ENCODE data around the gene SEPTIN7.
A peak's percentile ranks its signal among the peaks of the same experiment; 100 is the strongest.

The SEPTIN7 gene

GRCh38 chr7:35771776-35772175 lies 29.1 kb upstream of the SEPTIN7 start:
- DNase-seq = no peak
- H3K23ac ChIP-seq (ENCODE audit: low read length) = no peak overlapping the region
- no peaks in the 10 kb centered on the region for H3K79me1 ChIP-seq (ENCODE audit: low read length)
- no peak overlapping the region for H2BK5ac ChIP-seq (ENCODE audit: low read depth, low read length, poor library complexity)
- H2BK120ac ChIP-seq (ENCODE audit: insufficient read depth, low read length, poor library complexity) = no peak overlapping the region
- no peak overlapping the region for H3K14ac ChIP-seq (ENCODE audit: low read length)
- H3K79me2 ChIP-seq (ENCODE audit: control insufficient read depth, insufficient read depth, low read length, poor library complexity) = no peaks in the 10 kb centered on the region
- no peak overlapping the region for H3K18ac ChIP-seq (ENCODE audit: low read length)
- no peak overlapping the region for H4K91ac ChIP-seq (ENCODE audit: low read depth, low read length)
- H3K4me1 ChIP-seq (ENCODE audit: control insufficient read depth in 1 of 2, insufficient read depth in 2 of 2, low read length in 2 of 2) = no peaks in the 10 kb centered on the region
- no peak overlapping the region for H2AFZ ChIP-seq (ENCODE audit: insufficient read depth, low read length, poor library complexity)
- H3K4ac ChIP-seq (ENCODE audit: low read depth, low read length) = no peak overlapping the region
- no peak overlapping the region for H2BK12ac ChIP-seq (ENCODE audit: low read length)
- no peaks in the 10 kb centered on the region for H3K36me3 ChIP-seq (ENCODE audit: control insufficient read depth in 1 of 2, insufficient read depth in 2 of 2, low read length in 2 of 2)
- H3K9ac ChIP-seq (ENCODE audit: low read length) = no peak overlapping the region
- H3K27me3 ChIP-seq (ENCODE audit: insufficient read depth, low read length) = no peaks in the 10 kb centered on the region
- H3K4me3 ChIP-seq (ENCODE audit: low read depth, low read length) = no peak overlapping the region
- no peaks in the 10 kb centered on the region for H3K9me3 ChIP-seq (ENCODE audit: insufficient read depth, low read depth, low read length)
- H4K8ac ChIP-seq (ENCODE audit: low read depth, low read length) = no peak overlapping the region
- H2AK5ac ChIP-seq (ENCODE audit: low read length) = no peak overlapping the region
- H3K4me2 ChIP-seq (ENCODE audit: low read length) = no peak overlapping the region
- H4K12ac ChIP-seq (ENCODE audit: low read depth, low read length) = no peak overlapping the region
- no peak overlapping the region for H3K27ac ChIP-seq (ENCODE audit: low read depth, low read length)

DNA sequence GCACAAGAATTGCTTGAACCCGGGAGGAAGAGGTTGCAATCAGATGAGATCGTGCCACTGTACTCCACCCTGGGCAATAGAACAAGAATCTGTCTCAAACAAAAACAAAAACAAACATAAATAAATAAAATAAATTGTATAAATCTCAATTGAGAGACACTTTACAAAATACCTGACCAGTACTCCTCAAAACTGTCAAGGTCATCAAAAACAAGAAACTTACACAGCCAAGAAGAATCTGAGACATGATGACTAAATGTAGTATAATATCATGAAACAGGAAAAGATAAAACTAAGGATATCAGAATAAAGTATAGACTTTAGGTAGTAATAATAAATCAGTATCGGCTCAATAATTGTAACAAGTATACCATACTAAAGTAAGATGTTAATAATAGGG lies 26.9 kb upstream of the SEPTIN7 start:
- no CpG with 5 or more reads among the region's 3 CpGs for WGBS (ENCODE audit: extremely low coverage, insufficient coverage, insufficient read length)
- no peak overlapping the region for H3K14ac ChIP-seq (ENCODE audit: low read length)
- no peak overlapping the region for H2BK12ac ChIP-seq (ENCODE audit: low read length)
- H3K4me3 ChIP-seq (ENCODE audit: low read depth, low read length) = no peak overlapping the region
- no peaks in the 10 kb centered on the region for H3K79me2 ChIP-seq (ENCODE audit: control insufficient read depth, insufficient read depth, low read length, poor library complexity)
- no peaks in the 10 kb centered on the region for H3K27me3 ChIP-seq (ENCODE audit: insufficient read depth, low read length)
- no peak overlapping the region for H3K4me2 ChIP-seq (ENCODE audit: low read length)
- no peaks in the 10 kb centered on the region for H3K4me1 ChIP-seq (ENCODE audit: control insufficient read depth in 1 of 2, insufficient read depth in 2 of 2, low read length in 2 of 2)
- no peak overlapping the region for H4K12ac ChIP-seq (ENCODE audit: low read depth, low read length)
- H3K27ac ChIP-seq (ENCODE audit: low read depth, low read length) = no peak overlapping the region
- H3K4ac ChIP-seq (ENCODE audit: low read depth, low read length) = no peak overlapping the region
- no peak overlapping the region for H2AFZ ChIP-seq (ENCODE audit: insufficient read depth, low read length, poor library complexity)
- no peak overlapping the region for H2BK5ac ChIP-seq (ENCODE audit: low read depth, low read length, poor library complexity)
- no peak overlapping the region for H2BK120ac ChIP-seq (ENCODE audit: insufficient read depth, low read length, poor library complexity)
- H4K91ac ChIP-seq (ENCODE audit: low read depth, low read length) = no peak overlapping the region
- H3K18ac ChIP-seq (ENCODE audit: low read length) = no peak overlapping the region
- no peak overlapping the region for H4K8ac ChIP-seq (ENCODE audit: low read depth, low read length)
- H3K9me3 ChIP-seq (ENCODE audit: insufficient read depth, low read depth, low read length) = no peaks in the 10 kb centered on the region
- no peaks in the 10 kb centered on the region for H3K36me3 ChIP-seq (ENCODE audit: control insufficient read depth in 1 of 2, insufficient read depth in 2 of 2, low read length in 2 of 2)
- H2AK5ac ChIP-seq (ENCODE audit: low read length) = no peak overlapping the region
- H3K79me1 ChIP-seq (ENCODE audit: low read length) = no peaks in the 10 kb centered on the region
- no peak overlapping the region for H3K9ac ChIP-seq (ENCODE audit: low read length)
- DNase-seq = no peak
- no peak overlapping the region for H3K23ac ChIP-seq (ENCODE audit: low read length)

GRCh38 chr7:35776686-35777085 lies 24.2 kb upstream of the SEPTIN7 start:
- DNase-seq = no peak
- WGBS (ENCODE audit: extremely low coverage, insufficient coverage, insufficient read length) = no CpG with 5 or more reads among the region's 1 CpG
- no peak overlapping the region for H3K9ac ChIP-seq (ENCODE audit: low read length)

GRCh38 chr7:35777121-35777520 lies 23.7 kb upstream of the SEPTIN7 start:
- H4K91ac ChIP-seq (ENCODE audit: low read depth, low read length) = no peak overlapping the region
- no peak overlapping the region for H3K9ac ChIP-seq (ENCODE audit: low read length)
- no peak overlapping the region for H2AFZ ChIP-seq (ENCODE audit: insufficient read depth, low read length, poor library complexity)
- H2AK5ac ChIP-seq (ENCODE audit: low read length) = no peak overlapping the region
- no peaks in the 10 kb centered on the region for H3K9me3 ChIP-seq (ENCODE audit: insufficient read depth, low read depth, low read length)
- H4K12ac ChIP-seq (ENCODE audit: low read depth, low read length) = no peak overlapping the region
- no peak overlapping the region for H3K4ac ChIP-seq (ENCODE audit: low read depth, low read length)
- H3K79me2 ChIP-seq (ENCODE audit: control insufficient read depth, insufficient read depth, low read length, poor library complexity) = no peaks in the 10 kb centered on the region
- H3K27me3 ChIP-seq (ENCODE audit: insufficient read depth, low read length) = no peaks in the 10 kb centered on the region
- no peaks in the 10 kb centered on the region for H3K4me1 ChIP-seq (ENCODE audit: control insufficient read depth in 1 of 2, insufficient read depth in 2 of 2, low read length in 2 of 2)
- no peak overlapping the region for H2BK12ac ChIP-seq (ENCODE audit: low read length)
- H3K14ac ChIP-seq (ENCODE audit: low read length) = no peak overlapping the region
- no peak overlapping the region for H3K27ac ChIP-seq (ENCODE audit: low read depth, low read length)
- no peak overlapping the region for H2BK5ac ChIP-seq (ENCODE audit: low read depth, low read length, poor library complexity)
- H2BK120ac ChIP-seq (ENCODE audit: insufficient read depth, low read length, poor library complexity) = no peak overlapping the region
- no peaks in the 10 kb centered on the region for H3K79me1 ChIP-seq (ENCODE audit: low read length)
- H3K4me3 ChIP-seq (ENCODE audit: low read depth, low read length) = no peak overlapping the region
- H3K36me3 ChIP-seq (ENCODE audit: control insufficient read depth in 1 of 2, insufficient read depth in 2 of 2, low read length in 2 of 2) = no peaks in the 10 kb centered on the region
- no peak for DNase-seq
- H3K4me2 ChIP-seq (ENCODE audit: low read length) = no peak overlapping the region
- no peak overlapping the region for H4K8ac ChIP-seq (ENCODE audit: low read depth, low read length)
- H3K23ac ChIP-seq (ENCODE audit: low read length) = no peak overlapping the region
- no peak overlapping the region for H3K18ac ChIP-seq (ENCODE audit: low read length)

More at GRCh38 chr7:35776686-35777085, 24.2 kb upstream of the SEPTIN7 start:
- no peak overlapping the region for H3K23ac ChIP-seq (ENCODE audit: low read length)
- no peak overlapping the region for H4K12ac ChIP-seq (ENCODE audit: low read depth, low read length)
- no peaks in the 10 kb centered on the region for H3K79me1 ChIP-seq (ENCODE audit: low read length)
- no peaks in the 10 kb centered on the region for H3K36me3 ChIP-seq (ENCODE audit: control insufficient read depth in 1 of 2, insufficient read depth in 2 of 2, low read length in 2 of 2)
- no peaks in the 10 kb centered on the region for H3K27me3 ChIP-seq (ENCODE audit: insufficient read depth, low read length)
- H2AK5ac ChIP-seq (ENCODE audit: low read length) = no peak overlapping the region
- no peak overlapping the region for H3K4ac ChIP-seq (ENCODE audit: low read depth, low read length)
- H4K8ac ChIP-seq (ENCODE audit: low read depth, low read length) = no peak overlapping the region
- no peaks in the 10 kb centered on the region for H3K9me3 ChIP-seq (ENCODE audit: insufficient read depth, low read depth, low read length)
- no peaks in the 10 kb centered on the region for H3K4me1 ChIP-seq (ENCODE audit: control insufficient read depth in 1 of 2, insufficient read depth in 2 of 2, low read length in 2 of 2)
- H2BK120ac ChIP-seq (ENCODE audit: insufficient read depth, low read length, poor library complexity) = no peak overlapping the region
- H2BK5ac ChIP-seq (ENCODE audit: low read depth, low read length, poor library complexity) = no peak overlapping the region
- H2BK12ac ChIP-seq (ENCODE audit: low read length) = no peak overlapping the region
- no peak overlapping the region for H2AFZ ChIP-seq (ENCODE audit: insufficient read depth, low read length, poor library complexity)
- H3K4me3 ChIP-seq (ENCODE audit: low read depth, low read length) = no peak overlapping the region
- no peak overlapping the region for H4K91ac ChIP-seq (ENCODE audit: low read depth, low read length)
- no peak overlapping the region for H3K14ac ChIP-seq (ENCODE audit: low read length)
- no peaks in the 10 kb centered on the region for H3K79me2 ChIP-seq (ENCODE audit: control insufficient read depth, insufficient read depth, low read length, poor library complexity)
- H3K18ac ChIP-seq (ENCODE audit: low read length) = no peak overlapping the region
- no peak overlapping the region for H3K27ac ChIP-seq (ENCODE audit: low read depth, low read length)
- no peak overlapping the region for H3K4me2 ChIP-seq (ENCODE audit: low read length)

DNA sequence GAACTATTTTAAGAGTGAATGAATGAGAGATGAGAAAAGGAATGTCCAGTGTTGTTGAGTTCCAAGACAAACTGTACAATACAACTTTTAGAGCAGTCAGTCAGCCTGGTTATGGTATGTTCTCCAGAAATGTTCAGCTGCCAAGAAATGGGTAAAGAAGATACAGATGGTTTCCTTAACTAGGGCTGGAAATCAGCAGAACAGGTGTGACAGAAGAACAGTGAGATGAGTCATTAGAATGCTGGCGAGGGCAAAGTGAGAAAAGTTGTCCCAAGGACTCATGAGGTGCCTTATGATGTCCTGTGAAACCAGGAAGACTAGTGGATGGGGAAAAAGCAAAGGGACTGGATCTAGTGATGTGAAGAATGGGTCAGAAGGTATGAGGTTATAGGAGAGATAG lies 20.8 kb upstream of the SEPTIN7 start:
- H3K4ac ChIP-seq (ENCODE audit: low read depth, low read length) = no peak overlapping the region
- H2BK5ac ChIP-seq (ENCODE audit: low read depth, low read length, poor library complexity) = no peak overlapping the region
- H3K27ac ChIP-seq (ENCODE audit: low read depth, low read length) = no peak overlapping the region
- H3K79me2 ChIP-seq (ENCODE audit: control insufficient read depth, insufficient read depth, low read length, poor library complexity) = no peaks in the 10 kb centered on the region
- no peak overlapping the region for H2BK120ac ChIP-seq (ENCODE audit: insufficient read depth, low read length, poor library complexity)
- no peak overlapping the region for H4K91ac ChIP-seq (ENCODE audit: low read depth, low read length)
- no peaks in the 10 kb centered on the region for H3K27me3 ChIP-seq (ENCODE audit: insufficient read depth, low read length)
- no peak overlapping the region for H4K8ac ChIP-seq (ENCODE audit: low read depth, low read length)
- H2AK5ac ChIP-seq (ENCODE audit: low read length) = no peak overlapping the region
- H3K36me3 ChIP-seq (ENCODE audit: control insufficient read depth in 1 of 2, insufficient read depth in 2 of 2, low read length in 2 of 2) = no peaks in the 10 kb centered on the region
- H2AFZ ChIP-seq (ENCODE audit: insufficient read depth, low read length, poor library complexity) = no peak overlapping the region
- DNase-seq = peak; percentile 46 to 76
- no peaks in the 10 kb centered on the region for H3K9me3 ChIP-seq (ENCODE audit: insufficient read depth, low read depth, low read length)
- no peak overlapping the region for H2BK12ac ChIP-seq (ENCODE audit: low read length)
- H3K23ac ChIP-seq (ENCODE audit: low read length) = no peak overlapping the region
- H3K18ac ChIP-seq (ENCODE audit: low read length) = no peak overlapping the region
- H3K4me3 ChIP-seq (ENCODE audit: low read depth, low read length) = no peak overlapping the region
- H3K9ac ChIP-seq (ENCODE audit: low read length) = no peak overlapping the region
- WGBS (ENCODE audit: extremely low coverage, insufficient coverage, insufficient read length) = no CpG with 5 or more reads among the region's 1 CpG
- no peak overlapping the region for H3K14ac ChIP-seq (ENCODE audit: low read length)
- H3K4me1 ChIP-seq (ENCODE audit: control insufficient read depth in 1 of 2, insufficient read depth in 2 of 2, low read length in 2 of 2) = no peaks in the 10 kb centered on the region
- no peaks in the 10 kb centered on the region for H3K79me1 ChIP-seq (ENCODE audit: low read length)
- H3K4me2 ChIP-seq (ENCODE audit: low read length) = no peak overlapping the region
- no peak overlapping the region for H4K12ac ChIP-seq (ENCODE audit: low read depth, low read length)
